ENCODE data around the gene FADS1. TPM values are rescaled to one million over a fixed set of nuclear protein-coding genes. Genes with fewer than 3 reads are reported as not detected.

Gene FADS1
- total and polyA plus RNA-seq, 2 experiments from 2014 or later, result 74.9 to 119 TPM

- no peak for TF ChIP-seq CTCF (conservative IDR thresholded peaks at IDR 0.05; ENCODE audit: low read depth in 2 of 2)
- no peak for TF ChIP-seq EZH2 (IDR thresholded peaks at IDR 0.05; ENCODE audit: low read depth, unreplicated experiment)
- H3K4me2 ChIP-seq, result no peak overlapping the region
- H3K9me2 ChIP-seq (ENCODE audit: insufficient read depth), result no peaks in the 10 kb centered on the region
- H3K36me3 ChIP-seq (ENCODE audit: insufficient read depth), result no peaks in the 10 kb centered on the region
- H2AFZ ChIP-seq, result no peak overlapping the region
- no peak for ATAC-seq
- H3K4me1 Mint-ChIP-seq, result peaks cover 31% of the 10 kb centered on the region
- peaks cover 3% of the 10 kb centered on the region; the same call in 1 of the 2 replicates for H4K20me1 ChIP-seq (replicated peaks; ENCODE audit: insufficient read depth)
- H3K4me3 Mint-ChIP-seq, result peak overlapping the region; percentile 71
- DNase-seq (ENCODE audit: low spot score), result no peak
- peaks cover 32% of the 10 kb centered on the region for H3K27me3 ChIP-seq (ENCODE audit: insufficient read depth)
- peaks cover 23% of the 10 kb centered on the region for H3K4me1 ChIP-seq (ENCODE audit: insufficient read depth)
- no peaks in the 10 kb centered on the region for H3K9me3 Mint-ChIP-seq
- H3K4me3 ChIP-seq, result no peak overlapping the region
- H3K27me3 Mint-ChIP-seq (ENCODE audit: insufficient read depth, low read depth, poor library complexity), result peaks cover 33% of the 10 kb centered on the region
- no peak overlapping the region for H3K27ac ChIP-seq (ENCODE audit: low read depth)
- H3K27ac Mint-ChIP-seq, result no peak overlapping the region
- H3K36me3 Mint-ChIP-seq (ENCODE audit: low read depth), result no peaks in the 10 kb centered on the region; the same call in 2 of the 3 replicates
- no peaks in the 10 kb centered on the region for H3K79me2 ChIP-seq (replicated peaks; ENCODE audit: insufficient read depth)
- H3F3A ChIP-seq (replicated peaks; ENCODE audit: low read depth), result peaks cover 4% of the 10 kb centered on the region; the same call in 1 of the 2 replicates
Measured at GRCh38 chr11:61753672-61754071, 63.1 kb downstream of the FADS1 start.

DNA sequence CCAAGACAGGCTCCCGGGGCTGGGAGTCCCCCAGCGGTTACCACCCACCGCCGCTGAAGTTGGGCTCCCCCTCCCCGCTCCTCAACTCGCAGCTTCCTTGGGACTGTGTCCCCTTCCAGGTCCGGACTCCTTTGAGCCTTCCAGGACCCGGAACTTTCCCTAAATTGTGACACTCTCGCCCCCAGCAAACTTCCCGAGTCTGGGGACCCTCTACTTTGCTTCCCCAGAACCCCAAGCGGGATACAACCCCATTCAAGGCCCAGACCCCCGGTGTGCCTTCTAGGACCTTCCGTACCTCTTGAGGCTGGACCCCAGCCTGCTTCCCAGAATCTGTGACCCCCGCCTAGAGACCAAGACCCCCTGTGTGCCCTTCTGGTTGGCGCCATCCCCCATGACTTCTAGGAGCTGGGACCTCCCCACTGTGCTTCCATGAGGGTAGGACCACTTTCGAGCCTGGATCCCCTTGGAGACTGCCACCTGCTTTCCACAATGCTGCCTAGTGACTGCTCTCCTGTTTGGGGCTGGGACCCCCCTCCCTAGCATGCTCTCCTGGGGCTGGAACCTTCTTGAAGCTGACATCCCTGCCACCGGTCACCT is 63.8 kb downstream of the FADS1 start:
- DNase-seq (ENCODE audit: low spot score) (no peak), ATAC-seq (peak; percentile 9)
- Histone ChIP-seq H2AFZ (peak overlapping the region; percentile 94; the same call in 1 of the 2 replicates), H4K20me1 (replicated peaks; ENCODE audit: insufficient read depth) (peaks cover 3% of the 10 kb centered on the region; the same call in 1 of the 2 replicates), H3K4me3 (peak overlapping the region; percentile 71), H3K79me2 (replicated peaks; ENCODE audit: insufficient read depth) (no peaks in the 10 kb centered on the region), H3K4me1 (ENCODE audit: insufficient read depth) (peaks cover 23% of the 10 kb centered on the region), H3K27ac (ENCODE audit: low read depth) (no peak overlapping the region), H3K9me2 (ENCODE audit: insufficient read depth) (no peaks in the 10 kb centered on the region), H3K4me2 (peak overlapping the region; percentile 89), H3K27me3 (ENCODE audit: insufficient read depth) (peaks cover 32% of the 10 kb centered on the region), H3K36me3 (ENCODE audit: insufficient read depth) (no peaks in the 10 kb centered on the region), H3F3A (replicated peaks; ENCODE audit: low read depth) (peaks cover 4% of the 10 kb centered on the region; the same call in 1 of the 2 replicates)
- Mint-ChIP-seq H3K27me3 (ENCODE audit: insufficient read depth, low read depth, poor library complexity) (peaks cover 33% of the 10 kb centered on the region), H3K9me3 (no peaks in the 10 kb centered on the region), H3K4me3 (peak overlapping the region; percentile 71), H3K4me1 (peaks cover 31% of the 10 kb centered on the region), H3K27ac (no peak overlapping the region), H3K36me3 (ENCODE audit: low read depth) (no peaks in the 10 kb centered on the region; the same call in 2 of the 3 replicates)
- TF ChIP-seq ZNF331 (CRISPR knock-in tag; IDR thresholded peaks at IDR 0.05; ENCODE audit: low read depth) (no peak), ZNF462 (CRISPR knock-in tag; IDR thresholded peaks at IDR 0.05) (no peak), CREB1 (CRISPR knock-in tag; IDR thresholded peaks at IDR 0.05; ENCODE audit: low read depth) (no peak)
- TF ChIP-seq, protein P1, sequence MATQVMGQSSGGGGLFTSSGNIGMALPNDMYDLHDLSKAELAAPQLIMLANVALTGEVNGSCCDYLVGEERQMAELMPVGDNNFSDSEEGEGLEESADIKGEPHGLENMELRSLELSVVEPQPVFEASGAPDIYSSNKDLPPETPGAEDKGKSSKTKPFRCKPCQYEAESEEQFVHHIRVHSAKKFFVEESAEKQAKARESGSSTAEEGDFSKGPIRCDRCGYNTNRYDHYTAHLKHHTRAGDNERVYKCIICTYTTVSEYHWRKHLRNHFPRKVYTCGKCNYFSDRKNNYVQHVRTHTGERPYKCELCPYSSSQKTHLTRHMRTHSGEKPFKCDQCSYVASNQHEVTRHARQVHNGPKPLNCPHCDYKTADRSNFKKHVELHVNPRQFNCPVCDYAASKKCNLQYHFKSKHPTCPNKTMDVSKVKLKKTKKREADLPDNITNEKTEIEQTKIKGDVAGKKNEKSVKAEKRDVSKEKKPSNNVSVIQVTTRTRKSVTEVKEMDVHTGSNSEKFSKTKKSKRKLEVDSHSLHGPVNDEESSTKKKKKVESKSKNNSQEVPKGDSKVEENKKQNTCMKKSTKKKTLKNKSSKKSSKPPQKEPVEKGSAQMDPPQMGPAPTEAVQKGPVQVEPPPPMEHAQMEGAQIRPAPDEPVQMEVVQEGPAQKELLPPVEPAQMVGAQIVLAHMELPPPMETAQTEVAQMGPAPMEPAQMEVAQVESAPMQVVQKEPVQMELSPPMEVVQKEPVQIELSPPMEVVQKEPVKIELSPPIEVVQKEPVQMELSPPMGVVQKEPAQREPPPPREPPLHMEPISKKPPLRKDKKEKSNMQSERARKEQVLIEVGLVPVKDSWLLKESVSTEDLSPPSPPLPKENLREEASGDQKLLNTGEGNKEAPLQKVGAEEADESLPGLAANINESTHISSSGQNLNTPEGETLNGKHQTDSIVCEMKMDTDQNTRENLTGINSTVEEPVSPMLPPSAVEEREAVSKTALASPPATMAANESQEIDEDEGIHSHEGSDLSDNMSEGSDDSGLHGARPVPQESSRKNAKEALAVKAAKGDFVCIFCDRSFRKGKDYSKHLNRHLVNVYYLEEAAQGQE (IDR thresholded peaks at IDR 0.05; ENCODE audit: unreplicated experiment), result no peak
